Keratinocyte (primary cell): Measurements from ENCODE around the gene RAI2. TPM values are rescaled to one million over a fixed set of nuclear protein-coding genes. Genes with fewer than 3 reads are reported as not detected.

Source experiments
- DNase-seq: peaks from one replicate; pipeline ENCODE4 v3.0.0-alpha.2; 2011; ENCODE audit warnings: low read depth, missing footprints, low spot score
- FAIRE-seq: peaks from 2 replicates; lab custom pipeline; 2011; peaks lifted over from hg19 to GRCh38; lab: Jason Lieb, UNC
- H2AFZ ChIP-seq: 2 replicates; pipeline ENCODE4 v1.6.0; 2012; ENCODE audit warnings: low read length, control low read depth, inconsistent platforms; ENCODE audit not compliant: control insufficient read depth
- H3K27ac ChIP-seq: 2 replicates; pipeline ENCODE4 v1.5.1; 2011; ENCODE audit warnings: low read length; ENCODE audit not compliant: control insufficient read depth, insufficient read depth
- H3K27me3 ChIP-seq: 3 replicates; pipeline ENCODE4 v1.6.0; 2011; ENCODE audit warnings: low read length; ENCODE audit not compliant: control insufficient read depth, insufficient read depth; ENCODE audit errors: extremely low read depth
- H3K36me3 ChIP-seq, 2 experiments: 2 replicates in 1 of 2; 3 replicates in 1 of 2; pipeline ENCODE4 v1.5.1; 2011; ENCODE audit warnings: low read length in 2 of 2, mild to moderate bottlenecking in 1 of 2; ENCODE audit not compliant: control insufficient read depth in 2 of 2, insufficient read depth in 2 of 2; ENCODE audit errors: extremely low read depth in 1 of 2
- H3K4me1 ChIP-seq: 3 replicates; pipeline ENCODE4 v1.5.1; 2011; ENCODE audit warnings: low read length; ENCODE audit not compliant: control insufficient read depth, insufficient read depth; ENCODE audit errors: extremely low read depth
- H3K4me2 ChIP-seq: 3 replicates; pipeline ENCODE4 v1.6.0; 2011; ENCODE audit warnings: low read depth, low read length; ENCODE audit not compliant: control insufficient read depth, insufficient read depth; ENCODE audit errors: extremely low read depth
- H3K4me3 ChIP-seq, 3 experiments: fragments of 200-600 bp in 1 of 3; sonication (generic) in 1 of 3; 2 replicates in 2 of 3; 3 replicates in 1 of 3; pipeline ENCODE4 v1.5.1; 2011 to 2016; ENCODE audit warnings: low read length in 3 of 3, mild to moderate bottlenecking in 3 of 3, control low read depth in 2 of 3, inconsistent platforms in 1 of 3, low read depth in 1 of 3, mixed read lengths in 1 of 3, mixed run types in 1 of 3, moderate library complexity in 1 of 3; ENCODE audit not compliant: control insufficient read depth in 2 of 3, insufficient read depth in 2 of 3; ENCODE audit errors: extremely low read depth in 1 of 3
- H3K79me2 ChIP-seq: 2 replicates; pipeline ENCODE4 v1.6.0; 2012; ENCODE audit warnings: low read length; ENCODE audit not compliant: control insufficient read depth, insufficient read depth
- H3K9ac ChIP-seq: 3 replicates; pipeline ENCODE4 v1.6.0; 2011; ENCODE audit warnings: low read length; ENCODE audit not compliant: control insufficient read depth, insufficient read depth; ENCODE audit errors: extremely low read depth
- H3K9me1 ChIP-seq: 3 replicates; pipeline ENCODE4 v1.6.0; 2011; ENCODE audit warnings: low read length; ENCODE audit not compliant: control insufficient read depth, insufficient read depth; ENCODE audit errors: extremely low read depth
- H3K9me3 ChIP-seq: 2 replicates; pipeline ENCODE4 v1.5.1; 2012; ENCODE audit warnings: low read depth, low read length; ENCODE audit not compliant: control insufficient read depth
- H4K20me1 ChIP-seq: 3 replicates; pipeline ENCODE4 v1.6.0; 2011; ENCODE audit warnings: low read length; ENCODE audit not compliant: control insufficient read depth, insufficient read depth; ENCODE audit errors: extremely low read depth
- CTCF ChIP-seq, 3 experiments: IDR thresholded peaks in 1 of 3; conservative IDR thresholded peaks in 1 of 3; optimal IDR thresholded peaks in 1 of 3; 2 replicates in 2 of 3; 3 replicates in 1 of 3; pipeline versions ENCODE3 to v1.5.1; 2011; ENCODE audit warnings: low read length in 3 of 3, mild to moderate bottlenecking in 3 of 3, moderate library complexity in 2 of 3, control low read depth in 1 of 3, inconsistent platforms in 1 of 3; ENCODE audit not compliant: insufficient read depth in 2 of 3; ENCODE audit errors: extremely low read depth in 1 of 3
- EZH2 ChIP-seq: IDR thresholded peaks from one replicate; pipeline ENCODE4 v1.6.1; 2012; ENCODE audit warnings: inconsistent platforms, mild to moderate bottlenecking, low read length, moderate library complexity
- dilution Hi-C: fragments of 300-500 bp; cut with MboI; formaldehyde crosslinking; loops from one replicate; pipeline ENCODE4 v1.7.0; 2020; ENCODE audit warnings: low sequenced_read_pairs; ENCODE audit not compliant: extremely low pct_ligation_motif_present
- polyA plus RNA-seq, 5 experiments: library from polyadenylated mRNA; depleted of rRNA in 3 of 5; stranded (reverse) in 3 of 5; stranded (forward) in 1 of 5; unstranded in 1 of 5; fragments of >200 nt; gene quantifications; 1 replicate in 1 of 5; 2 replicates in 3 of 5; 3 replicates in 1 of 5; pipeline versions ENCODE4 v1.2.1 to v1.2.3, GENCODE V29; 2011 to 2012; ENCODE audit warnings: missing spikeins in 2 of 5, low read depth in 1 of 5, low replicate concordance in 1 of 5

The RAI2 gene
- polyA plus RNA-seq, 1 donor (not counting 4 experiments of a cell fraction or from before 2014, with no cell fraction given): not detected

GRCh38 chrX:17792826-17793225 is 68.3 kb downstream of the RAI2 start:
- no peak for TF ChIP-seq EZH2
- no peak for TF ChIP-seq CTCF (optimal IDR thresholded peaks at IDR 0.05 in 1 of 3, IDR thresholded peaks at IDR 0.05 in 1 of 3, conservative IDR thresholded peaks at IDR 0.05 in 1 of 3; ENCODE audit: extremely low read depth in 1 of 3, insufficient read depth in 2 of 3, low read length in 3 of 3)
- FAIRE-seq (no peak), DNase-seq (no peak)

GRCh38 chrX:17788956-17789562 is 72.0 kb downstream of the RAI2 start:
- no peak overlapping the region for H3K9ac ChIP-seq
- H3K36me3 ChIP-seq: no peaks in the 10 kb centered on the region
- no peak overlapping the region for H2AFZ ChIP-seq
- peaks cover 3% of the 10 kb centered on the region for H3K27me3 ChIP-seq
- dilution Hi-C loops: no loop called here
- TF ChIP-seq EZH2 (no peak), CTCF (optimal IDR thresholded peaks at IDR 0.05 in 1 of 3, IDR thresholded peaks at IDR 0.05 in 1 of 3, conservative IDR thresholded peaks at IDR 0.05 in 1 of 3; ENCODE audit: extremely low read depth in 1 of 3, insufficient read depth in 2 of 3, low read length in 3 of 3) (no peak)
- H3K4me2 ChIP-seq: no peak overlapping the region
- H3K9me3 ChIP-seq: no peaks in the 10 kb centered on the region
- no peaks in the 10 kb centered on the region for H3K9me1 ChIP-seq
- H3K4me1 ChIP-seq: no peaks in the 10 kb centered on the region
- no peak for DNase-seq
- H3K79me2 ChIP-seq: no peaks in the 10 kb centered on the region
- H3K4me3 ChIP-seq: no peak overlapping the region
- H3K27ac ChIP-seq: no peak overlapping the region
- no peaks in the 10 kb centered on the region for H4K20me1 ChIP-seq
- no peak for FAIRE-seq

More at GRCh38 chrX:17792826-17793225, 68.3 kb downstream of the RAI2 start:
- Histone ChIP-seq H4K20me1 (no peaks in the 10 kb centered on the region), H3K27me3 (peaks cover 3% of the 10 kb centered on the region), H3K27ac (no peak overlapping the region), H3K9me1 (no peaks in the 10 kb centered on the region), H2AFZ (no peak overlapping the region), H3K4me1 (no peaks in the 10 kb centered on the region), H3K9ac (no peak overlapping the region), H3K4me2 (no peak overlapping the region), H3K4me3 (no peak overlapping the region), H3K9me3 (peaks cover 2% of the 10 kb centered on the region), H3K79me2 (no peaks in the 10 kb centered on the region), H3K36me3 (no peaks in the 10 kb centered on the region)
- dilution Hi-C loops: no loop called here
